Suprapubic skin (tissue), 4 donors: Measurements from ENCODE around the gene TSR3.

Experiments
- POLR2A ChIP-seq, 2 donors: fragments of 450-650 bp; IDR thresholded peaks; one replicate each; pipeline ENCODE4 v1.6.1; 2017; ENCODE audit warnings: antibody characterized with exemption in 2 of 2, mild to moderate bottlenecking in 2 of 2, moderate library complexity in 2 of 2
- POLR2AphosphoS5 ChIP-seq, 3 donors: sonication (generic); formaldehyde crosslinking; IDR thresholded peaks; one replicate each; pipeline ENCODE4 v1.6.1; 2017; ENCODE audit warnings: antibody characterized with exemption in 3 of 3
- TF ChIP-seq, protein P1 (sequence below), 2 donors: fragments of 200-600 bp in 1 of 2; fragments of 450-650 bp in 1 of 2; sonication (generic) in 1 of 2; IDR thresholded peaks; one replicate each; pipeline ENCODE4 v1.5.1; 2016 to 2019; ENCODE audit warnings: antibody characterized with exemption in 2 of 2, mild to moderate bottlenecking in 1 of 2, moderate library complexity in 1 of 2

DNA sequence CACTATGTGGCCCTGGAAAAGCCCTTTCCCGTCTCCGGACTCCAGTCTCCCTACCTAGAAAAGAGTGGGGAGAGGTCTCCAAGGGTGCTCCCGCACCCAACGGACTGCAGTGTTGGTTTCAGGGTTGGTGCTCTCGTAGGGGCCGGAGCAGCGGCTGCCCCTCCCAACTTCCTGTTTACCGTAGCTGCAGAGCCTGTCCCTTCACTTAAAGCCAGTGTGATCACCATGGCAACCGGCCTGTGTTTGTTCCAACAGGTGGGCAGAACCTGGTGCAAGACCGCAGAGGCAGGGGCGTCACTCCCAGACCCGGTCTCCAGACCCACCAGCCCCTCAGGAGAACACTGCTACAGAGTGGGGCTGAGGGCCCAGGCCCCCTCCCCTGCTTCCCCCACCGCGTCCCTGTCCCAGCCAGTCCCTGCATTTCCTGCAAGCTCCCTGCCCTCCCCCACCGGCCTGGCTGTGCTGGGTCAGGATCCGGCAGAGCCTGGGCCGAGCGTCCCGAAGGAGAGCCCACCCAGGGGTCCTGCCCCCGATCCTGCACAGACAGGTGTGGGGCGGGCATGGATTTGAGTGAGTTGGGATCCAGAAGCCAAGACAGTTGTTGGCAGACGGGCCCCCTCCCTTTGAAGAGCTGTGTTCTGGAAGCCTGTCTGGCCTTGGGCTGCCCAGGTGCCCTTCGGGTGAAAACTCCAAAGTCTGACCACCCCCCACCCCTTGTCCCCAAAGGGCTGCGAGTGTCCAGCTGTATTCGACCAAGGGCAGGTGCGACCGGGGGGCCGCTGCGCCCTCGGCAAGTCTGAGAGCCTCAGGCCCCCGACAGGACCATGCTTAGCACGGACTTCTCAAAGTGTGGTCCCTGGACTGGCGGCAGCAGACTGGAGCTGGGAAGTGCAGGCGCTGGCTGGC is 19.7 kb downstream of the TSR3 start:
- TF ChIP-seq, protein P1, sequence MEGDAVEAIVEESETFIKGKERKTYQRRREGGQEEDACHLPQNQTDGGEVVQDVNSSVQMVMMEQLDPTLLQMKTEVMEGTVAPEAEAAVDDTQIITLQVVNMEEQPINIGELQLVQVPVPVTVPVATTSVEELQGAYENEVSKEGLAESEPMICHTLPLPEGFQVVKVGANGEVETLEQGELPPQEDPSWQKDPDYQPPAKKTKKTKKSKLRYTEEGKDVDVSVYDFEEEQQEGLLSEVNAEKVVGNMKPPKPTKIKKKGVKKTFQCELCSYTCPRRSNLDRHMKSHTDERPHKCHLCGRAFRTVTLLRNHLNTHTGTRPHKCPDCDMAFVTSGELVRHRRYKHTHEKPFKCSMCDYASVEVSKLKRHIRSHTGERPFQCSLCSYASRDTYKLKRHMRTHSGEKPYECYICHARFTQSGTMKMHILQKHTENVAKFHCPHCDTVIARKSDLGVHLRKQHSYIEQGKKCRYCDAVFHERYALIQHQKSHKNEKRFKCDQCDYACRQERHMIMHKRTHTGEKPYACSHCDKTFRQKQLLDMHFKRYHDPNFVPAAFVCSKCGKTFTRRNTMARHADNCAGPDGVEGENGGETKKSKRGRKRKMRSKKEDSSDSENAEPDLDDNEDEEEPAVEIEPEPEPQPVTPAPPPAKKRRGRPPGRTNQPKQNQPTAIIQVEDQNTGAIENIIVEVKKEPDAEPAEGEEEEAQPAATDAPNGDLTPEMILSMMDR (IDR thresholded peaks at IDR 0.05): no peak
- TF ChIP-seq POLR2AphosphoS5 (IDR thresholded peaks at IDR 0.05) (no peak), POLR2A (IDR thresholded peaks at IDR 0.05) (no peak)
